ENCODE results near the gene SFT2D3. TPM values are rescaled to one million over a fixed set of nuclear protein-coding genes. Genes with fewer than 3 reads are reported as not detected.

The SFT2D3 gene
- total RNA-seq, 1 donor from 2014 or later = 15.3 TPM

- TF ChIP-seq CTCF (IDR thresholded peaks at IDR 0.05; ENCODE audit: unreplicated experiment) = no peak
- DNase-seq (ENCODE audit: low spot score, unreplicated experiment) = no peak
- Mint-ChIP-seq H3K27ac (no peak overlapping the region), H3K4me1 (ENCODE audit: low read depth) (no peaks in the 10 kb centered on the region), H3K36me3 (ENCODE audit: insufficient read depth) (no peaks in the 10 kb centered on the region), H3K27me3 (peaks cover 73% of the 10 kb centered on the region), H3K9me3 (ENCODE audit: low read depth) (no peaks in the 10 kb centered on the region), H3K4me3 (ENCODE audit: low read depth) (no peak overlapping the region)
These were observed 32.2 kb upstream of the SFT2D3 start for GRCh38 chr2:127669056-127669455.

- Mint-ChIP-seq H3K36me3 (ENCODE audit: insufficient read depth) (no peaks in the 10 kb centered on the region), H3K27me3 (peaks cover 68% of the 10 kb centered on the region), H3K9me3 (ENCODE audit: low read depth) (no peaks in the 10 kb centered on the region), H3K27ac (no peak overlapping the region), H3K4me1 (ENCODE audit: low read depth) (peaks cover 4% of the 10 kb centered on the region), H3K4me3 (ENCODE audit: low read depth) (no peak overlapping the region)
- no peak for TF ChIP-seq CTCF (IDR thresholded peaks at IDR 0.05; ENCODE audit: unreplicated experiment)
- no peak for DNase-seq (ENCODE audit: low spot score, unreplicated experiment)
These were observed 31.0 kb upstream of the SFT2D3 start for GRCh38 chr2:127670055-127670956.

- no peak overlapping the region for H3K4me3 Mint-ChIP-seq (ENCODE audit: low read depth)
- DNase-seq (ENCODE audit: low spot score, unreplicated experiment) = no peak
- H3K9me3 Mint-ChIP-seq (ENCODE audit: low read depth) = no peaks in the 10 kb centered on the region
- no peaks in the 10 kb centered on the region for H3K36me3 Mint-ChIP-seq (ENCODE audit: insufficient read depth)
- TF ChIP-seq CTCF (IDR thresholded peaks at IDR 0.05; ENCODE audit: unreplicated experiment) = no peak
- peaks cover 8% of the 10 kb centered on the region for H3K4me1 Mint-ChIP-seq (ENCODE audit: low read depth)
- no peak overlapping the region for H3K27ac Mint-ChIP-seq
- peaks cover 67% of the 10 kb centered on the region for H3K27me3 Mint-ChIP-seq
These were observed 30.4 kb upstream of the SFT2D3 start for GRCh38 chr2:127670957-127671290.

- Mint-ChIP-seq H3K4me3 (ENCODE audit: low read depth) (no peak overlapping the region), H3K9me3 (ENCODE audit: low read depth) (no peaks in the 10 kb centered on the region), H3K4me1 (ENCODE audit: low read depth) (peaks cover 10% of the 10 kb centered on the region), H3K27me3 (peaks cover 67% of the 10 kb centered on the region), H3K36me3 (ENCODE audit: insufficient read depth) (no peaks in the 10 kb centered on the region), H3K27ac (no peak overlapping the region)
- DNase-seq (ENCODE audit: low spot score, unreplicated experiment) = no peak
- no peak for TF ChIP-seq CTCF (IDR thresholded peaks at IDR 0.05; ENCODE audit: unreplicated experiment)
These were observed 29.6 kb upstream of the SFT2D3 start for GRCh38 chr2:127671557-127672302.

GRCh38 chr2:127672341-127673224 is 28.7 kb upstream of the SFT2D3 start:
- Mint-ChIP-seq H3K9me3 (ENCODE audit: low read depth) (no peaks in the 10 kb centered on the region), H3K27ac (no peak overlapping the region), H3K4me3 (ENCODE audit: low read depth) (no peak overlapping the region), H3K36me3 (ENCODE audit: insufficient read depth) (no peaks in the 10 kb centered on the region), H3K4me1 (ENCODE audit: low read depth) (peaks cover 10% of the 10 kb centered on the region), H3K27me3 (peaks cover 69% of the 10 kb centered on the region)
- TF ChIP-seq CTCF (IDR thresholded peaks at IDR 0.05; ENCODE audit: unreplicated experiment) = no peak
- DNase-seq (ENCODE audit: low spot score, unreplicated experiment) = no peak
